Measurements from ENCODE around the gene CD2AP.

DNA sequence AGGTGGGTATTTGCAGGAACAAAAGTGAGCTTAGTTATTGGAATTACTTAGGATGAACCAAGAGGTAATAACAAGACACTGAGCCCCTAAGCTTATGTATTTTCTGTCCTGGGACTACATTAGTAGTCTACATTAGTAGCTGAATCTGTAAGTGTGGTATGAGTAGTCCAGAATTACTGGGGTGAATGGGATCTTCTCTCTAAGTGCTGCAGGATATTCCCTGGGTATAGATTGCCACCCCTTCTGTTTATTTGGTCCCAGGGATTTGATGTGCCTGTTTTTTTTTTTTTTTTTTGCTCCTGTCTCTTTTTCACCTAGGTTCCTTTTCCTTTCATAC, 5.9 kb downstream of the CD2AP start:
- no peak for TF ChIP-seq CTCF (IDR thresholded peaks at IDR 0.05; ENCODE audit: low read length)
- no peak for TF ChIP-seq EZH2 (optimal IDR thresholded peaks at IDR 0.05; ENCODE audit: low read depth, low read length)
